NCI-H2227 (cell line): ENCODE data around the gene KCNK7.

Experiments
- DNase-seq: peaks from one replicate; lab custom pipeline; 2025; ENCODE audit not compliant: unreplicated experiment; lab: John Stamatoyannopoulos, UW

Gene KCNK7

DNA sequence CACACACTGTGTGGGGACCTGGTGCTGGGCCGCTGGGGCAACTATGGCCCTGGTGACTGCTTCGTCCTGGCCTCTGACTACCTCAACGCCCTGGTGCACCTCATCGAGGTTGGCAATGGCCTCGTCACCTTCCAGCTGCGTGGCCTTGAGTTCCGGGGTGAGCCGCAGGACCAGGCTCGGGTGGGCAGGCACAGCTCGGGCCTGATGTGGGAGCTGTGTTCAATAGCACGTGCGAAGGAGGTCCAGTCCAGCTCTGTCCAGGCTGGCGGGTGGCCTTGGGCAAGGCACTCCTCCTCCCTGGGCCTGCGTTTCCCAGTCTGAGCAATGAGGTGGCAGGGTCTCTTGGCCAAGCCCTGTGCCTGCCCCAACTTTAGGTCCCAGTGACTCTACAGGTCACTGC lies 34.0 kb upstream of the KCNK7 start:
- DNase-seq, result no peak

DNA sequence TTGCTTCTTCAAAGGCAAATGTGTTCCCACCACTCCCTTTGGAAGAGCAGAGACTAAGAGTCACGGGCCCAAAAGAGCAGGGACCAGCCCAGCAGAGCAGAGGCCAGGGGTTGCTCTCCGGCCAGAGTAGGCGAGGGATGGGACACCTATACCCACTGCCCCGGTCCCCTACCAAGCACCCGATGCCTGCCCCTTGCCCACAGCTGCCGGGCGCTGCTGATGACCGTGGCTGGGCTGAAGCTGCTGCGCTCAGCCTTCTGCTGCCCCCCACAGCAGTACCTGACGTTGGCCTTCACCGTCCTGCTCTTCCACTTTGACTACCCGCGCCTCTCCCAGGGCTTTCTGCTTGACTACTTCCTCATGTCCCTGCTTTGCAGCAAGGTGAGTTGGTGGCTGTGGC lies 31.6 kb upstream of the KCNK7 start:
- no peak for DNase-seq

DNA sequence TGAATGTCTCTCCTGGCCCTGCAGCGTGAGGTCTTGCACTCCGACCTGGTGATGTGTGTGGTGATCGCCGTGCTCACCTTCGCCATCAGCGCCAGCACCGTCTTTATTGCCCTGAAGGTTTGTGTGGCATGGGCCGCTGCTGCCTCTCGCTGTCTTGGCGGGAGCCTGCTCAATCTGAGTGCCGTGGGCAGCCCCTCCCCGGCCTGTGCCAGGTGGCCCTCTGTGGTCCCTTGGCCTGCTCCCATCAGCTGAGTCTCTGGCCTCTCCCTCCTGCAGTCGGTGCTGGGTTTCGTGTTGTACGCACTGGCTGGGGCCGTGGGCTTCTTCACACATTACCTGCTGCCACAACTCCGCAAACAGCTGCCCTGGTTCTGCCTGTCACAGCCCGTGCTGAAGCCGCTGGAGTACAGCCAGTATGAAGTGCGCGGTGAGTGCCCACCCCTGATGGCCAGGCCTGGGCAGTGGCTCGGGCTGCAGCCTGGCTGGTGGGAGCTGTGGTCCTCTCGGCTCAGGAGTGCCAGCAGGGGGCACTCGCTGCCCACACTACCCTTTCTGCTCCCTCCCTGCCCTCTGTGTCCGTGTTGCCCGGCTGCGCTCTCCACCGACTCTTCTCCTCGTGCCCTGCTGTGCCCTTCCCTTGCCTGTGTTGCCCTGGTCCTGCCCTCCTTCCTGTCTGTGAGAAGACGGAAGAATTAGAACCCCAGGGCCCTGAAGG lies 30.2 kb upstream of the KCNK7 start:
- DNase-seq, result peak; percentile 38

GRCh38 chr11:65624931-65625627 lies 29.5 kb upstream of the KCNK7 start:
- no peak for DNase-seq

GRCh38 chr11:65623852-65624616 lies 28.4 kb upstream of the KCNK7 start:
- DNase-seq, result no peak

DNA sequence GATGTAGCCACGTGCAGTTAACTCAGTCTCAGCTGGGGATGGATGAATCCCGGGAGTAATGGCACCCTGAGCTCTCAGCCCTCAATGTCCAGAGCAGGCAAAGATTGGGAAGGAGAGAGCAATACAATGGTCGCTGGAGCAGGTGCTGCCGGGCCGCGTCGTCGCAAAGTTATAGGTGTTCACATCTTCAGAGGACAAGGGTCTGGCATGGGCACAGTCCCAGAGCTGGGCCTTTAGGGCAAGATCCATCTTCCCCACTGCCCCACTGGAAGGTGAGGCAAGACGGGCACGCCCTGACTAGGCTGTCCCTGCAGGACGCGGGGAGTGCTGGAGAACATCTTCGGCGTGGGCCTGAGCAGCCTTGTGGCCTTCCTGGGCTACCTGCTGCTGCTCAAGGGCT lies 27.6 kb upstream of the KCNK7 start:
- no peak for DNase-seq

DNA sequence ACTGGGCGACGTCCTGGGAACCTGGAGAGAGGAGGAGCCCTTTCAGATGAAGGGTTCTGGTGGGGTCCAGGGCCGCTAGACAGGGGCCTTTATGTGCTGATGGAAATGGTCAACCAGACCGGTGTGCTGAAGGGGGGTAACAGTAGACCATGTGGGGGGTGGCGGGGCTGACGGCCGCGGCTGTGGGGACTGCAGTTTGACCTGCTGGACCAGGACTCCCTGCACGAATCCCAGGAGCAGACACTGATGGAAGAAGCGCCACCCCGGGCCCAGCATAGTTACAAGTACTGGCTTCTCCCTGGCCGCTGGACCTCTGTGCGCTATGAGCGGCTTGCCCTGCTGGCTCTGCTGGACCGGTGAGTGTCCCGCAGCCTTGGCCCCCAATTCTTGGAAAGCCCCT lies 26.4 kb upstream of the KCNK7 start:
- no peak for DNase-seq

GRCh38 chr11:65621460-65621859 lies 25.9 kb upstream of the KCNK7 start:
- no peak for DNase-seq

DNA sequence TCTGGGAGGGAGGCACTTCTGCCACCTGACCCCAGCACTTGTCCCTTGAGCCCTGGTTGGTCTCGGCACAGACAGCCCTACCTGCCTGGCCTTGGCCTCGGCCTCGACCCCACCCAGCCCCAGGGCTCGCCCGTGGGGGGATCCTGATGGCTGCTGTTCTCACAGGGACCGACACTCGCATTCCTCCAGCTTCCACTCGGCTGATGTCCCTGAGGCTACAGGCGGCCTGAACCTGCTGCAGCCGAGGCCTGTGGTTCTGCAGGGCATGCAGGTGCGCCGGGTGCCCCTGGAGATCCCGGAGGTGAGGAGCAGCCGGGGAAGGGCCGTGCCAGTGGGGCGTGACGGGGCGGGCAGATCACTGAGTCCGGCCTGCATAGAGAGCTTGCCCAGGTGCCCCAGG lies 25.1 kb upstream of the KCNK7 start:
- DNase-seq, result no peak

DNA sequence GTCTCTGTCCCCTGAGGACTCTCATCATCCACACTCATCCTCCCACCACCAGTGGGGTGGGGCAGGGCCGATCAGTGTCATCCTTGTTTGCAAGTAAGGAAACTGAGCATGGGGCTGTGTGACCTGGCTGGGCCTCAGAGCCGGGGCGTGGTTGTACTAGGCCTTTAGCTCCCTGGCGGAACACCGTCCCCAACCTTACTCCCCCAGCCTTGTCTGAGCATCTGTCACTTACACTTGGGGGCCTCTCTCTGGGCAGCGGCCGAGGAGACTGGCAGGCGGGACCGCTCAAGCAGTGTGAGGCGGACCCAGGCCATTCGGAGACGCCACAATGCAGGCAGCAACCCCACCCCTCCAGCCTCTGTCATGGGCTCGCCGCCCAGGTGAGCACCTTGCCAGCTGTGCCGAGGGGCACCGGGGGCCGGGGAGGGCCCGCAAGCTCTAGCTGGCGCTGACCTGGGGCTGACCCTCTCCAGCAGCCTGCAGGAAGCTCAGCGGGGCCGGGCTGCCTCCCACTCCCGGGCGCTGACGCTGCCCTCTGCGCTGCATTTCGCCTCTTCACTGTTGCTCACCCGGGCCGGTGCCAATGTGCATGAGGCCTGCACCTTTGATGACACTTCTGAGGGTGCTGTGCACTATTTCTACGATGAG lies 23.8 kb upstream of the KCNK7 start:
- DNase-seq, result no peak

DNA sequence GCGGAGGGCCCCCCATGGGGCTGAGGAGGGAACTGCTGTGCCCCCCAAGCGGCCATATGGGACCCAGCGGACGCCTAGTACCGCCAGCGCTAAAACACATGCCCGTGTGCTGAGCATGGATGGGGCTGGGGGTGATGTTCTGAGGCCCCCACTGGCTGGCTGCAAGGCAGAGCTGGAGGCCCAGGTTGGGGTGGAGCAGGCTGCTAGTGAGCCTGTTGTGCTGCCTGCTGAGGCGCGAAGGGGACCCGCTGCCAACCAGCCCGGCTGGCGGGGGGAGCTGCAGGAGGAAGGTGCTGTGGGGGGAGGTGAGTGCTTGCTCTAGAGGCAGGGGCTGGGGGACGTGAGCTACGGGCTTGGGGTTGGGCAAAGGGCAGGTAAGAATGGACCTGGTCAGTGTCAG lies 23.2 kb upstream of the KCNK7 start:
- no peak for DNase-seq

DNA sequence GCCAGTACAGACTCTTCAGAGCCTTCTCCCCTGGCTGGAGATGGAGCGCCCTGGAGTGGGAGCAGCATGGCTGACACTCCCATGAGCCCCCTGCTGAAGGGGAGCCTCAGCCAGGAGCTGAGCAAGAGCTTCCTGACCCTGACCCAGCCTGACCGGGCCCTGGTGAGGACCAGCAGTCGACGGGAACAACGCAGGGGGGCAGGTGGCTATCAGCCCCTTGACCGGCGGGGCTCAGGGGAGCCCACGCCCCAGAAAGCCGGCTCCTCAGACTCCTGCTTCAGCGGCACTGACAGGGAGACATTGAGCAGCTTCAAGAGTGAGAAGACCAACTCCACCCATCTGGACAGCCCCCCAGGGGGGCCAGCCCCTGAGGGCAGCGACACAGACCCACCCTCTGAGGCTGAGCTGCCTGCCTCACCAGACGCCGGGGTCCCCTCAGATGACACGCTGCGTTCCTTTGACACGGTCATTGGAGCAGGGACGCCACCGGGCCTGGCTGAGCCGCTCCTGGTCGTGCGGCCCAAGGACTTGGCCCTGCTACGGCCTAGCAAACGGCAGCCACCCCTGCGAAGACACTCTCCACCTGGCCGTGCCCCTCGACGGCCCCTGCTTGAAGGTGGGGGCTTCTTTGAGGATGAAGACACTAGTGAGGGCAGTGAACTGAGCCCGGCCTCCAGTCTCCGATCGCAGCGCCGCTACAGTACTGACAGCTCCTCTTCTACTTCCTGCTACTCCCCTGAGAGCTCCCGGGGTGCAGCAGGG lies 22.6 kb upstream of the KCNK7 start:
- DNase-seq, result no peak

DNA sequence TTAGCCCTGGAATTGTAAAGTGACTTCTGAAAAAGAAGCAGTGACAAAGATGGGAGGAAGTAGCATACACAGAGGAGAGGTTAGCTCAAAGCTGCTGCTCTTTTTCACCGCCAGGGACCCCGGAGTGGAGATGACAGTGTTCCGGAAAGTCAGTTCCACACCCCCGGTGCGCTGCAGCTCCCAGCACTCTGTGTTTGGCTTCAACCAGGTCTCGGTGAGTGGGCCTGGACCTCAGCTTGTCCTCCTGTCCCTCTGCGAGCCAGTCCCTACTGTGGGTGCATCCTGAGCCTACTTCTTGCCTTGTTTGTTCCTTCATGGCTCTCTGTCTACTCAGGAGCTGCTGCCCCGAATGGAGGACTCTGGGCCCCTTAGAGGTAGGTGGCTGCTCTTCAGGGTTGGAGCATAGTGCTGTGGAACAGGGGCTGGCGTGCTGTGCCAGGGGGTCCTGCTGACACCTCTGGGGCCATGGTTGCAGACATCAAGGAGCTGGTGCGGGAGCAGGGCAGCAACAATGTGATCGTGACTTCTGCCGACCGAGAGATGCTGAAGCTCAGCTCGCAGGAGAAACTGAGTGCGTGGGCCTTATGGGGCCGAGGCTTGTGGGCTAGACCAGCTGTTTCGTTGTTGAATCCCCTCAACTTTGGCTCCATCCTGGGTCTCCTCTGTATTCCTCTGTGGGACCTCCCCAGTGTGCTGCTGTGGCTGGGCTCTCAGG lies 21.7 kb upstream of the KCNK7 start:
- no peak for DNase-seq

DNA sequence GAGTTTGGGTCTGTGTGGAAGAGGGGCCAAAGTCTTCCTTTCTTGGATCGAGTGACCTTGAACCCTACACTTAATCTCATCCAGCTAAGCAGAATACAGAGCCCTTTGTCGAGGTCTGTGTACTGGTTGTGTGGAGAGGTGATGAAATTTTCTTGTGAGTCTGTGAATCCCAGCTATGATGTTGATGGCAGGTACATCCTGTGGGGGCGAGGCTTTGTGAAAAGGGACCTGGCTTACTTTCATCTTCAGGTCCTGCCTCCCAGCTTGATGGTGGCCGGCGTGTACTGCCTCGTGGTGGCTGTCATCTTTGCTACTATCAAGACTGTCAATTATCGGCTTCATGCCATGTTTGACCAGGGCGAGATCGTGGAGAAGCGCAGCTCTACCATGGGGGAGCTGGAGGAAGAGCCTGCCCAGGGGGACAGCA lies 21.0 kb upstream of the KCNK7 start:
- DNase-seq, result no peak

GRCh38 chr11:65615950-65616574 lies 20.5 kb upstream of the KCNK7 start:
- peak; percentile 72 for DNase-seq

- DNase-seq, result peak; percentile 100
These were observed 19.8 kb upstream of the KCNK7 start, which contains the start of gene PCNX3 for GRCh38 chr11:65615229-65615949. Gene PCNX3, plus strand, starts transcription at chr11:65615776. Its CDS starts 536 bp downstream, at chr11:65616312.

- DNase-seq, result no peak
These were observed 17.7 kb upstream of the KCNK7 start for GRCh38 chr11:65613091-65613928.

DNA sequence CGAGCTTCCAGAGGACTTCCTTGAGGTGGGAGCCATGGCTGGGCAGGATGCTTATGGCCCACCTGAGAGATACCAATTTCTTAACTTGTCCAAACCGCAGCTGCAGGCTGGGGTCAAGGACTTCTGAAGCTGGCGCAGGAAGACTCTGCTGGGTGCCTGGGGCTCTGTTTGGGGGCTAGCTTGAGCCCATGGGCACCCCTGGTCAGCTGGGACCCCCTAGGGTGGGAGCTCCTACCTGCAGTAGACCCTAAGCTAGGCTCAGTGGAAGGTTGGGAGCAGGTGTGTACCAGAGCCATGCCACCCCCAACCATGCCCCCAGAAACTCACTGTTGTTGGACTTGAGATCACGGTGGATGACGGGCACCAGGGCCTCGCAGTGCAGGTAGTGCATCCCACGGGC lies 17.1 kb upstream of the KCNK7 start:
- no peak for DNase-seq
